Hepatocyte (in vitro differentiated cells): ENCODE measurements around the gene SLC1A2. TPM values are rescaled to one million over a fixed set of nuclear protein-coding genes. Genes with fewer than 3 reads are reported as not detected.

Source experiments
- DNase-seq: peaks from one replicate; pipeline ENCODE4 v3.0.0-alpha.2; 2016; ENCODE audit warnings: low spot score
- H2AFZ ChIP-seq: fragments of 200-600 bp; sonication (generic); 2 replicates; pipeline ENCODE4 v1.6.0; 2016; ENCODE audit warnings: antibody characterized with exemption, mild to moderate bottlenecking
- H3K27ac ChIP-seq: fragments of 200-600 bp; sonication (generic); 2 replicates; pipeline ENCODE4 v1.5.1; 2016; ENCODE audit warnings: mild to moderate bottlenecking
- H3K27me3 ChIP-seq: fragments of 200-600 bp; sonication (generic); 2 replicates; pipeline ENCODE4 v1.6.1; 2016
- H3K36me3 ChIP-seq: fragments of 200-600 bp; sonication (generic); replicated peaks from 2 replicates; pipeline ENCODE4 v1.5.1; 2016; ENCODE audit warnings: low read depth; ENCODE audit not compliant: insufficient read depth
- H3K4me1 ChIP-seq: fragments of 200-600 bp; sonication (generic); 2 replicates; pipeline ENCODE4 v1.5.1; 2016; ENCODE audit warnings: mild to moderate bottlenecking, moderate library complexity; ENCODE audit not compliant: insufficient read depth
- H3K4me2 ChIP-seq: fragments of 200-600 bp; sonication (generic); 2 replicates; pipeline ENCODE4 v1.6.0; 2016
- H3K4me3 ChIP-seq: fragments of 200-600 bp; sonication (generic); 2 replicates; pipeline ENCODE4 v1.5.1; 2016; ENCODE audit warnings: mild to moderate bottlenecking
- H3K79me2 ChIP-seq: fragments of 200-600 bp; sonication (generic); 2 replicates; pipeline ENCODE4 v1.6.0; 2017; ENCODE audit warnings: mild to moderate bottlenecking
- H3K9me2 ChIP-seq: fragments of 200-600 bp; sonication (generic); replicated peaks from 2 replicates; pipeline ENCODE4 v1.6.0; 2017; ENCODE audit warnings: mild to moderate bottlenecking; ENCODE audit not compliant: insufficient read depth
- H3K9me3 ChIP-seq: fragments of 200-600 bp; sonication (generic); 2 replicates; pipeline ENCODE4 v1.5.1; 2016; ENCODE audit warnings: low read depth, mild to moderate bottlenecking
- H4K20me1 ChIP-seq: fragments of 200-600 bp; sonication (generic); 2 replicates; pipeline ENCODE4 v1.6.0; 2016; ENCODE audit warnings: mild to moderate bottlenecking; ENCODE audit not compliant: insufficient read depth, poor library complexity, severe bottlenecking
- EZH2 ChIP-seq: fragments of 200-600 bp; sonication (generic); IDR thresholded peaks from 2 replicates; pipeline ENCODE4 v1.6.1; 2016; ENCODE audit warnings: antibody characterized with exemption, mild to moderate bottlenecking, borderline replicate concordance
- EZH2phosphoT487 ChIP-seq: fragments of 200-600 bp; sonication (generic); IDR thresholded peaks from one replicate; pipeline ENCODE4 v1.6.1; 2018; ENCODE audit warnings: antibody characterized with exemption, mild to moderate bottlenecking, low read depth, moderate library complexity; ENCODE audit not compliant: unreplicated experiment, severe bottlenecking
- WGBS: methylation state at CpG from one replicate; pipeline ENCODE4 v1.1.6; 2016; ENCODE audit warnings: low lambda C conversion rate; ENCODE audit errors: missing lambda C conversion rate; 5-methylcytosine and 5-hydroxymethylcytosine counted together
- polyA plus RNA-seq: library from polyadenylated mRNA; unstranded; fragments of >200 nt; fragmentation: Nextera tagmentation; extraction: Ambion mirVana; gene quantifications from 2 replicates; pipeline ENCODE4 v1.2.1, GENCODE V29; 2016
- total RNA-seq: library from RNA; depleted of rRNA; stranded (reverse); fragments of >200 nt; gene quantifications from 2 replicates; pipeline ENCODE4 v1.2.3, GENCODE V29; 2014
- TF ChIP-seq, protein P1 (sequence below): fragments of 200-600 bp; sonication (generic); IDR thresholded peaks from 2 replicates; pipeline ENCODE4 v1.5.1; 2016; ENCODE audit warnings: antibody characterized with exemption, mild to moderate bottlenecking; ENCODE audit not compliant: poor library complexity

The SLC1A2 gene
- total and polyA plus RNA-seq, 2 experiments from 2014 or later, result 0.59 to 2.9 TPM

GRCh38 chr11:35245056-35245455 lies 174.3 kb downstream of the SLC1A2 start:
- Histone ChIP-seq H3K27me3 (no peaks in the 10 kb centered on the region), H3K27ac (no peak overlapping the region), H3K4me2 (no peak overlapping the region), H3K9me3 (no peaks in the 10 kb centered on the region), H4K20me1 (no peaks in the 10 kb centered on the region), H2AFZ (no peak overlapping the region), H3K4me1 (no peaks in the 10 kb centered on the region), H3K9me2 (no peaks in the 10 kb centered on the region), H3K36me3 (no peaks in the 10 kb centered on the region), H3K79me2 (no peaks in the 10 kb centered on the region), H3K4me3 (no peak overlapping the region)
- DNase-seq, result no peak
- TF ChIP-seq EZH2phosphoT487 (no peak), EZH2 (no peak)
- TF ChIP-seq, protein P1, sequence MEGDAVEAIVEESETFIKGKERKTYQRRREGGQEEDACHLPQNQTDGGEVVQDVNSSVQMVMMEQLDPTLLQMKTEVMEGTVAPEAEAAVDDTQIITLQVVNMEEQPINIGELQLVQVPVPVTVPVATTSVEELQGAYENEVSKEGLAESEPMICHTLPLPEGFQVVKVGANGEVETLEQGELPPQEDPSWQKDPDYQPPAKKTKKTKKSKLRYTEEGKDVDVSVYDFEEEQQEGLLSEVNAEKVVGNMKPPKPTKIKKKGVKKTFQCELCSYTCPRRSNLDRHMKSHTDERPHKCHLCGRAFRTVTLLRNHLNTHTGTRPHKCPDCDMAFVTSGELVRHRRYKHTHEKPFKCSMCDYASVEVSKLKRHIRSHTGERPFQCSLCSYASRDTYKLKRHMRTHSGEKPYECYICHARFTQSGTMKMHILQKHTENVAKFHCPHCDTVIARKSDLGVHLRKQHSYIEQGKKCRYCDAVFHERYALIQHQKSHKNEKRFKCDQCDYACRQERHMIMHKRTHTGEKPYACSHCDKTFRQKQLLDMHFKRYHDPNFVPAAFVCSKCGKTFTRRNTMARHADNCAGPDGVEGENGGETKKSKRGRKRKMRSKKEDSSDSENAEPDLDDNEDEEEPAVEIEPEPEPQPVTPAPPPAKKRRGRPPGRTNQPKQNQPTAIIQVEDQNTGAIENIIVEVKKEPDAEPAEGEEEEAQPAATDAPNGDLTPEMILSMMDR, result no peak
- WGBS, result 83% methylated on average over 4 of the region's 4 CpGs

DNA sequence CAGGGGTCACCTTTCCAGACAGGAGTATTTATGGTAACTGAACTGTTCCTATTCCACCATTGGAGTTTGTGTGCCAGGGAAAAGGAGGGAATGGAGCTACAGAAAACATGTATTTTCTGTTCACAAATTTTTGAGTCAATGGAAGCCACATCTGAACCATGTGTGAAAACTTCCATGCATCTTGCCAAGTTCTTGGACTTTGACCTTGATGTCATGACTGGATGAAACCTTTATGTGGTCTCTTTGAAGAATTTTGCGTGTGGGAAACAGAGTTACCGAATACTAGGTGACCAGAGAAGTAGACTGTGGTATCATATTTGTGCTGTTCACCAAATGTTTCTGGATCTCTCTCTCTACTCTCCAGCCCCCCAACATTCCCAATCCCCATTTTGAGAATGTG lies 175.6 kb downstream of the SLC1A2 start:
- Histone ChIP-seq H2AFZ (no peak overlapping the region), H3K9me2 (no peaks in the 10 kb centered on the region), H3K36me3 (no peaks in the 10 kb centered on the region), H3K4me2 (no peak overlapping the region), H3K9me3 (no peaks in the 10 kb centered on the region), H3K27ac (no peak overlapping the region), H3K27me3 (no peaks in the 10 kb centered on the region), H3K4me3 (no peak overlapping the region), H3K79me2 (no peaks in the 10 kb centered on the region), H3K4me1 (no peaks in the 10 kb centered on the region), H4K20me1 (no peaks in the 10 kb centered on the region)
- TF ChIP-seq EZH2, result no peak
- no peak for TF ChIP-seq EZH2phosphoT487
- TF ChIP-seq, protein P1, result no peak
- no peak for DNase-seq
- WGBS, result 98% methylated on average over 2 of the region's 2 CpGs

- no peaks in the 10 kb centered on the region for H3K27me3 ChIP-seq
- no peak for DNase-seq
- no peak overlapping the region for H3K4me3 ChIP-seq
- no peaks in the 10 kb centered on the region for H3K4me1 ChIP-seq
- no peak overlapping the region for H3K27ac ChIP-seq
- H3K79me2 ChIP-seq, result no peaks in the 10 kb centered on the region
- no peaks in the 10 kb centered on the region for H4K20me1 ChIP-seq
- H3K9me3 ChIP-seq, result no peaks in the 10 kb centered on the region
- 90% methylated on average over 3 of the region's 3 CpGs for WGBS
- H3K36me3 ChIP-seq, result no peaks in the 10 kb centered on the region
- no peak overlapping the region for H2AFZ ChIP-seq
- no peaks in the 10 kb centered on the region for H3K9me2 ChIP-seq
- no peak overlapping the region for H3K4me2 ChIP-seq
- TF ChIP-seq, protein P1, result no peak
- TF ChIP-seq EZH2, result no peak
- no peak for TF ChIP-seq EZH2phosphoT487
These were observed 176.7 kb downstream of the SLC1A2 start for GRCh38 chr11:35242412-35243242.
